Body of pancreas (tissue), 4 donors: Measurements from ENCODE around the gene RSAD2. TPM values are rescaled to one million over a fixed set of nuclear protein-coding genes. Genes with fewer than 3 reads are reported as not detected.
A peak's percentile ranks its signal among the peaks of the same experiment; 100 is the strongest.

Experiments
- ATAC-seq: fragments of 150-250 bp; one replicate; pipeline ENCODE4 v1.9.1; 2016
- DNase-seq, 4 donors: peaks; one replicate each; pipeline ENCODE4 v3.0.0-alpha.2; 2019
- H3K27ac ChIP-seq, 4 donors: fragments of 200-600 bp; sonication (generic); 1 replicate in 3 of 4; 2 replicates in 1 of 4; pipeline versions ENCODE4 v1.5.1 to v1.6.1; 2016 to 2019; ENCODE audit warnings: mild to moderate bottlenecking in 1 of 4, mixed read lengths in 1 of 4, moderate library complexity in 1 of 4
- H3K27me3 ChIP-seq, 2 donors: fragments of 200-600 bp; sonication (generic); one replicate each; pipeline ENCODE4 v1.6.0; 2016; ENCODE audit warnings: mild to moderate bottlenecking in 1 of 2
- H3K36me3 ChIP-seq, 2 donors: fragments of 200-600 bp; sonication (generic); replicated peaks in 1 of 2; 2 replicates each; pipeline ENCODE4 v1.5.1; 2016; ENCODE audit warnings: low read depth in 2 of 2; ENCODE audit not compliant: insufficient read depth in 1 of 2
- H3K4me1 ChIP-seq: fragments of 200-600 bp; sonication (generic); one replicate; pipeline ENCODE4 v1.6.0; 2016
- H3K4me3 ChIP-seq, 2 donors: fragments of 200-600 bp; sonication (generic); 1 replicate in 1 of 2; 2 replicates in 1 of 2; pipeline ENCODE4 v1.5.1; 2016 to 2019
- H3K9me3 ChIP-seq, 3 donors: fragments of 200-600 bp; sonication (generic); 1 replicate in 2 of 3; 2 replicates in 1 of 3; pipeline ENCODE4 v1.5.1; 2016
- CTCF ChIP-seq, 7 experiments: fragments of 450-650 bp in 4 of 7; fragments of 200-600 bp in 3 of 7; sonication (generic) in 3 of 7; IDR thresholded peaks; one replicate each; pipeline ENCODE4 v1.5.1; 2016 to 2019; ENCODE audit warnings: antibody characterized with exemption in 7 of 7
- POLR2A ChIP-seq, 3 donors: fragments of 450-650 bp; IDR thresholded peaks; one replicate each; pipeline ENCODE4 v1.6.1; 2016; ENCODE audit warnings: antibody characterized with exemption in 3 of 3, mild to moderate bottlenecking in 2 of 3
- WGBS, 2 donors: methylation state at CpG; one replicate each; pipeline ENCODE4 v1.1.5; 2017; 5-methylcytosine and 5-hydroxymethylcytosine counted together
- intact Hi-C: fragments of 100-400 bp; cut with DNase I; formaldehyde crosslinking; loops from one replicate; pipeline ENCODE4 v1.15.1; 2023
- total RNA-seq, 2 donors: library from RNA; depleted of rRNA; stranded (reverse); fragments of >200 nt; gene quantifications; one replicate each; pipeline ENCODE4 v1.1.0, GENCODE V29; 2016

RSAD2 gene
- total RNA-seq, 2 donors from 2014 or later: under 0.01 to 1.0 TPM

GRCh38 chr2:6942848-6943247, 65.3 kb downstream of the RSAD2 start:
- H3K36me3 ChIP-seq: no peaks in the 10 kb centered on the region
- H3K9me3 ChIP-seq: no peaks in the 10 kb centered on the region
- no peak overlapping the region for H3K27ac ChIP-seq
- ATAC-seq (no peak), DNase-seq (no peak)
- TF ChIP-seq CTCF (IDR thresholded peaks at IDR 0.05) (no peak), POLR2A (IDR thresholded peaks at IDR 0.05) (no peak)
- intact Hi-C loops: no loop called here
- 92 to 95% methylated on average over 8 of the region's 8 CpGs for WGBS, 2 donors
- H3K4me3 ChIP-seq: no peak overlapping the region
- peaks cover 46% of the 10 kb centered on the region for H3K4me1 ChIP-seq
- H3K27me3 ChIP-seq: no peaks in the 10 kb centered on the region

GRCh38 chr2:6943523-6943922, 65.9 kb downstream of the RSAD2 start:
- Histone ChIP-seq H3K4me3 (no peak overlapping the region), H3K36me3 (no peaks in the 10 kb centered on the region), H3K27ac (no peak overlapping the region), H3K4me1 (peaks cover 41% of the 10 kb centered on the region), H3K9me3 (no peaks in the 10 kb centered on the region), H3K27me3 (no peaks in the 10 kb centered on the region)
- intact Hi-C loops: no loop called here
- 90% methylated on average over 6 of the region's 6 CpGs for WGBS, 2 donors
- ATAC-seq (no peak), DNase-seq (no peak)
- TF ChIP-seq CTCF (IDR thresholded peaks at IDR 0.05): no peak
- TF ChIP-seq POLR2A (IDR thresholded peaks at IDR 0.05): no peak

- DNase-seq (no peak), ATAC-seq (no peak)
- 91 to 92% methylated on average over 8 of the region's 8 CpGs for WGBS, 2 donors
- TF ChIP-seq POLR2A (IDR thresholded peaks at IDR 0.05) (no peak), CTCF (IDR thresholded peaks at IDR 0.05) (no peak)
- Histone ChIP-seq H3K4me3 (no peak overlapping the region), H3K9me3 (no peaks in the 10 kb centered on the region), H3K27me3 (no peaks in the 10 kb centered on the region), H3K4me1 (peaks cover 37% of the 10 kb centered on the region), H3K27ac (no peak overlapping the region), H3K36me3 (no peaks in the 10 kb centered on the region)
- intact Hi-C loops: no loop called here
These were observed 66.4 kb downstream of the RSAD2 start for GRCh38 chr2:6943971-6944370.

GRCh38 chr2:6944555-6944954, 67.0 kb downstream of the RSAD2 start:
- Histone ChIP-seq H3K36me3 (no peaks in the 10 kb centered on the region), H3K4me3 (no peak overlapping the region), H3K4me1 (peaks cover 33% of the 10 kb centered on the region), H3K27me3 (no peaks in the 10 kb centered on the region), H3K9me3 (no peaks in the 10 kb centered on the region), H3K27ac (peak overlapping the region in 2 of 4 donors; percentile 29 to 57)
- DNase-seq: no peak
- intact Hi-C loops: no loop called here
- ATAC-seq: no peak
- WGBS, 2 donors: 66 to 70% methylated on average over 5 of the region's 5 CpGs
- no peak for TF ChIP-seq CTCF (IDR thresholded peaks at IDR 0.05)
- TF ChIP-seq POLR2A (IDR thresholded peaks at IDR 0.05): no peak

- H3K36me3 ChIP-seq: no peaks in the 10 kb centered on the region
- no peak for ATAC-seq
- no peaks in the 10 kb centered on the region for H3K9me3 ChIP-seq
- H3K27me3 ChIP-seq: no peaks in the 10 kb centered on the region
- DNase-seq: no peak
- intact Hi-C loops: no loop called here
- TF ChIP-seq CTCF (IDR thresholded peaks at IDR 0.05): no peak
- no peak for TF ChIP-seq POLR2A (IDR thresholded peaks at IDR 0.05)
- H3K27ac ChIP-seq: peak overlapping the region in 3 of 4 donors; percentile 28 to 57 (median 29)
- peaks cover 33% of the 10 kb centered on the region for H3K4me1 ChIP-seq
- H3K4me3 ChIP-seq: no peak overlapping the region
- 46 to 47% methylated on average over 9 of the region's 9 CpGs for WGBS, 2 donors
These were observed 67.7 kb downstream of the RSAD2 start for GRCh38 chr2:6945087-6945813.
